Tibial nerve (tissue), 4 donors: Measurements from ENCODE around the gene UBE2H. TPM values are rescaled to one million over a fixed set of nuclear protein-coding genes. Genes with fewer than 3 reads are reported as not detected.

Experiments used
- DNase-seq, 2 donors: peaks; one replicate each; pipeline ENCODE4 v3.0.0-alpha.2; 2019; ENCODE audit warnings: low spot score in 2 of 2
- H3K27ac ChIP-seq, 4 donors: fragments of 200-600 bp; sonication (generic) in 3 of 4; one replicate each; pipeline ENCODE4 v1.5.1; 2017 to 2019; ENCODE audit warnings: mild to moderate bottlenecking in 1 of 4
- H3K27me3 ChIP-seq, 2 donors: fragments of 200-600 bp; sonication (generic) in 1 of 2; one replicate each; pipeline versions ENCODE4 v1.5.1 to v1.6.0; 2017 to 2019
- H3K36me3 ChIP-seq, 3 donors: fragments of 200-600 bp; sonication (generic); one replicate each; pipeline ENCODE4 v1.5.1; 2018 to 2019
- H3K4me1 ChIP-seq, 4 donors: fragments of 200-600 bp; sonication (generic) in 3 of 4; one replicate each; pipeline ENCODE4 v1.5.1; 2017 to 2019
- H3K4me3 ChIP-seq, 4 donors: fragments of 200-600 bp; sonication (generic) in 3 of 4; one replicate each; pipeline ENCODE4 v1.5.1; 2017 to 2019; ENCODE audit warnings: mild to moderate bottlenecking in 1 of 4, moderate library complexity in 1 of 4
- H3K9me3 ChIP-seq, 4 donors: fragments of 200-600 bp; sonication (generic) in 3 of 4; one replicate each; pipeline ENCODE4 v1.5.1; 2017 to 2019
- EP300 ChIP-seq, 2 donors: sonication (generic); formaldehyde crosslinking; IDR thresholded peaks; one replicate each; pipeline ENCODE4 v1.6.1; 2017; ENCODE audit warnings: antibody characterized with exemption in 2 of 2, mild to moderate bottlenecking in 1 of 2
- POLR2A ChIP-seq, 2 donors: fragments of 450-650 bp; IDR thresholded peaks; one replicate each; pipeline ENCODE4 v1.6.1; 2017; ENCODE audit warnings: antibody characterized with exemption in 2 of 2, mild to moderate bottlenecking in 2 of 2, moderate library complexity in 2 of 2
- WGBS, 2 donors: methylation state at CpG; one replicate each; pipeline ENCODE4 v1.1.5; 2018; 5-methylcytosine and 5-hydroxymethylcytosine counted together
- total RNA-seq, 4 donors: library from RNA; depleted of rRNA; stranded (reverse); fragments of >200 nt; gene quantifications; one replicate each; pipeline ENCODE4 v1.1.0, GENCODE V29; 2016
- TF ChIP-seq, protein P1 (sequence below), 5 experiments: fragments of 200-600 bp in 3 of 5; fragments of 450-650 bp in 2 of 5; sonication (generic) in 3 of 5; IDR thresholded peaks; one replicate each; pipeline ENCODE4 v1.5.1; 2016 to 2019; ENCODE audit warnings: antibody characterized with exemption in 5 of 5, mild to moderate bottlenecking in 3 of 5, moderate library complexity in 2 of 5

The UBE2H gene
- total RNA-seq, 4 donors from 2014 or later: 69.6 to 92.3 (median 80.9) TPM

DNA sequence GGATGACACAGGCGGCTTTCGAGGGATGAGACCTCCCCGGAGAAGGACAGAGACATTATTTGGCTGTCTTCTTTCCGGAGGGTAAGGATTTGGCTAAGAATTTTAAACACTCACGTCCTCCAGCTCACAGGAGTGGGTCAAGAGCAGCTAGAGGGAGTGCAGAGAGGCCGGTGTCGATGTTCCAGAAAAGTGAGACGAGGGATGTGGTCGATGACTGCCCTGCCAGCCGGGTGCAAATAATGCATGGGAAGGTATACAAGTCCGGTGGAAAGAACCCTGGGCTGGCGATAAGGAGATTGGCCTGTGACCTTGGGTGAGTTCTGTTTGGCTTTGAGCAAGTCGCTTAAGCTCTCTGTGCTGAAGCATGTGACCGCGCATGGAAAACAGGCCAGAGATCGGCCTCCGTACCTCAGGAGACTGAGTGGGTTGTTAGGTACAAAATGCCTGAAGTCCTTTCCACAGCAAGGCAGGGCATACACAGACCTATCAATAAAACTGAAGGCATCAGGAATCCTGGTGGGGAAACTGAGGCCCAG, 149.1 kb downstream of the UBE2H start:
- DNase-seq: no peak
- Histone ChIP-seq H3K4me1 (no peaks in the 10 kb centered on the region), H3K27me3 (no peaks in the 10 kb centered on the region), H3K36me3 (no peaks in the 10 kb centered on the region), H3K4me3 (no peak overlapping the region), H3K27ac (no peak overlapping the region), H3K9me3 (no peaks in the 10 kb centered on the region)
- WGBS, 2 donors: 85 to 86% methylated on average over 17 of the region's 17 CpGs
- TF ChIP-seq, protein P1, sequence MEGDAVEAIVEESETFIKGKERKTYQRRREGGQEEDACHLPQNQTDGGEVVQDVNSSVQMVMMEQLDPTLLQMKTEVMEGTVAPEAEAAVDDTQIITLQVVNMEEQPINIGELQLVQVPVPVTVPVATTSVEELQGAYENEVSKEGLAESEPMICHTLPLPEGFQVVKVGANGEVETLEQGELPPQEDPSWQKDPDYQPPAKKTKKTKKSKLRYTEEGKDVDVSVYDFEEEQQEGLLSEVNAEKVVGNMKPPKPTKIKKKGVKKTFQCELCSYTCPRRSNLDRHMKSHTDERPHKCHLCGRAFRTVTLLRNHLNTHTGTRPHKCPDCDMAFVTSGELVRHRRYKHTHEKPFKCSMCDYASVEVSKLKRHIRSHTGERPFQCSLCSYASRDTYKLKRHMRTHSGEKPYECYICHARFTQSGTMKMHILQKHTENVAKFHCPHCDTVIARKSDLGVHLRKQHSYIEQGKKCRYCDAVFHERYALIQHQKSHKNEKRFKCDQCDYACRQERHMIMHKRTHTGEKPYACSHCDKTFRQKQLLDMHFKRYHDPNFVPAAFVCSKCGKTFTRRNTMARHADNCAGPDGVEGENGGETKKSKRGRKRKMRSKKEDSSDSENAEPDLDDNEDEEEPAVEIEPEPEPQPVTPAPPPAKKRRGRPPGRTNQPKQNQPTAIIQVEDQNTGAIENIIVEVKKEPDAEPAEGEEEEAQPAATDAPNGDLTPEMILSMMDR (IDR thresholded peaks at IDR 0.05): no peak
- TF ChIP-seq POLR2A (IDR thresholded peaks at IDR 0.05): no peak
- no peak for TF ChIP-seq EP300 (IDR thresholded peaks at IDR 0.05)

- Histone ChIP-seq H3K4me3 (no peak overlapping the region), H3K27me3 (no peaks in the 10 kb centered on the region), H3K27ac (no peak overlapping the region), H3K36me3 (no peaks in the 10 kb centered on the region), H3K4me1 (no peaks in the 10 kb centered on the region), H3K9me3 (no peaks in the 10 kb centered on the region)
- no peak for DNase-seq
- 62 to 65% methylated on average over 5 of the region's 5 CpGs for WGBS, 2 donors
- TF ChIP-seq EP300 (IDR thresholded peaks at IDR 0.05) (no peak), POLR2A (IDR thresholded peaks at IDR 0.05) (no peak)
- TF ChIP-seq, protein P1 (IDR thresholded peaks at IDR 0.05): no peak
Observed at GRCh38 chr7:129801882-129802281, 150.9 kb downstream of the UBE2H start.

DNA sequence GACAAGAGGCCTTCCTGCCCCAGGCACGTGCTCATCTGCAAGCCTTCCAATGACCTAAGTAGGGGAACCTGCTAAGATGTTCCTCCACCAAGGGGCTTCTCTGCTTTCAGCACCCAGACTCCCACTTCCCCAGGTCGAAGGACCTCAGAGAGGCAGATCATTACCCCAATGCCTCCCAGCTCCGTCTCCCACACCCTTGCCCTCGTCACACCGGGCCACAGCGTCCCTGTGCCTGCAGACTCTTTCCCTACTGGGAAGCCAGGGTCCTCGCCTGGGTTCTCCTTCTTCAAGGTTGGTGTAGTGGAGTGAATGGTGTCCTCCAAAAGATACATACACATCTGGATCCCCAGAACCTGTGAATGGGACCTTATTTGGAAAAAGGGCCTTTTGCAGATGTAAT, 151.9 kb downstream of the UBE2H start:
- Histone ChIP-seq H3K27ac (no peak overlapping the region), H3K9me3 (no peaks in the 10 kb centered on the region), H3K4me3 (no peak overlapping the region), H3K27me3 (no peaks in the 10 kb centered on the region), H3K4me1 (no peaks in the 10 kb centered on the region), H3K36me3 (no peaks in the 10 kb centered on the region)
- TF ChIP-seq POLR2A (IDR thresholded peaks at IDR 0.05) (no peak), EP300 (IDR thresholded peaks at IDR 0.05) (no peak)
- TF ChIP-seq, protein P1 (IDR thresholded peaks at IDR 0.05): no peak
- no peak for DNase-seq
- WGBS, 2 donors: 89 to 90% methylated on average over 7 of the region's 7 CpGs

DNA sequence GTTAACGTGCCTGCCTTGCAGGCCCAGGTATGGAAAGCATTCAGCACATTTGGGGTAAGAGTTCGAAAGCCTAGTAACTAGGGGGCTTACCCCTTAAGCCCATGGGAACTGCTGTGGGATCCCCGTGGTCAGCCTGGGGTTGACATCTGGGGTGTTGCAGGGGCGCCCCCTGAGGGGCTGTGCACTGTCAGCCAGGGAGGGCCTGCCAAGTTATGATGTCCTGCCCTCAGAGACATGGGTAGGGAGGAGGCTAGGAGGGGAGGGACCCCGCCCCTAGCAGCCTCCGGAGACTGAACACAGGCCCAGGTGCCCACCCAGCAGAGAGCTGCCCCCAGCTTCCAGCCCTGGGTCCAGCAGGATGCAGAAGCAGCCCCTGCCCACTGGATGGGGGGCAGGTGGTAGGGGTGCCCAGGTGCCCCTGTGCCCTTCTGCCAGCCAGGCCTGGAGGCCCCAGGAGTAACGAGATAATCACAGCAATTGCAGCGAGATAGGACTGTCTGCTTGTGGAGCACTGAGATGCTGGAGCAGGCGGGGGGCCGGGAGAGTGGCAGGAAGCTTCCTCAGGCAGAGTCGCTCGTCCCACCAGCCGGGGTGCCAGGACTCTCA, 153.3 kb downstream of the UBE2H start:
- no peaks in the 10 kb centered on the region for H3K4me1 ChIP-seq
- DNase-seq: no peak
- WGBS, 2 donors: 74 to 81% methylated on average over 11 to 13 of the region's 13 CpGs
- no peaks in the 10 kb centered on the region for H3K36me3 ChIP-seq
- H3K27ac ChIP-seq: no peak overlapping the region
- H3K27me3 ChIP-seq: no peaks in the 10 kb centered on the region
- H3K4me3 ChIP-seq: no peak overlapping the region
- TF ChIP-seq EP300 (IDR thresholded peaks at IDR 0.05) (no peak), POLR2A (IDR thresholded peaks at IDR 0.05) (no peak)
- TF ChIP-seq, protein P1 (IDR thresholded peaks at IDR 0.05): no peak
- no peaks in the 10 kb centered on the region for H3K9me3 ChIP-seq

- TF ChIP-seq, protein P1 (IDR thresholded peaks at IDR 0.05): no peak
- no peak for TF ChIP-seq EP300 (IDR thresholded peaks at IDR 0.05)
- TF ChIP-seq POLR2A (IDR thresholded peaks at IDR 0.05): no peak
- DNase-seq: no peak
- 85 to 88% methylated on average over 16 of the region's 16 CpGs for WGBS, 2 donors
Observed at GRCh38 chr7:129798616-129799349, 154.0 kb downstream of the UBE2H start.

More at GRCh38 chr7:129798616-129799349, 154.0 kb downstream of the UBE2H start:
- H3K4me1 ChIP-seq: no peaks in the 10 kb centered on the region
- H3K9me3 ChIP-seq: no peaks in the 10 kb centered on the region
- H3K36me3 ChIP-seq: no peaks in the 10 kb centered on the region
- no peak overlapping the region for H3K4me3 ChIP-seq
- H3K27me3 ChIP-seq: no peaks in the 10 kb centered on the region
- no peak overlapping the region for H3K27ac ChIP-seq
